Fibroblast of lung (primary cell): Measurements from ENCODE around the gene HERPUD1. TPM values are rescaled to one million over a fixed set of nuclear protein-coding genes. Genes with fewer than 3 reads are reported as not detected.

Experiments used
- DNase-seq, 2 donors: peaks; one replicate each; pipeline versions ENCODE4 v3.0.0 to v3.0.0-alpha.2; 2010; ENCODE audit warnings: low read depth in 2 of 2
- H2AFZ ChIP-seq: 2 replicates; pipeline ENCODE4 v1.5.1; 2012; ENCODE audit warnings: low read length, control low read depth, inconsistent platforms
- H3K27ac ChIP-seq: 2 replicates; pipeline ENCODE4 v1.5.1; 2011; ENCODE audit warnings: low read length, control low read depth; ENCODE audit not compliant: insufficient read depth
- H3K27me3 ChIP-seq: 2 replicates; pipeline ENCODE4 v1.5.1; 2011; ENCODE audit warnings: mild to moderate bottlenecking, low read length; ENCODE audit not compliant: control insufficient read depth, insufficient read depth
- H3K36me3 ChIP-seq: 2 replicates; pipeline ENCODE4 v1.5.1; 2011; ENCODE audit warnings: low read length; ENCODE audit not compliant: control insufficient read depth, insufficient read depth
- H3K4me1 ChIP-seq: 2 replicates; pipeline ENCODE4 v1.5.1; 2011; ENCODE audit warnings: low read length; ENCODE audit not compliant: control insufficient read depth, insufficient read depth; ENCODE audit errors: extremely low read depth
- H3K4me2 ChIP-seq: 2 replicates; pipeline ENCODE4 v1.5.1; 2011; ENCODE audit warnings: low read length, control low read depth; ENCODE audit not compliant: insufficient read depth; ENCODE audit errors: extremely low read depth
- H3K4me3 ChIP-seq, 4 experiments: fragments of 200-600 bp in 1 of 4; sonication (generic) in 1 of 4; replicated peaks in 1 of 4; 2 replicates each; pipeline ENCODE4 v1.5.1; 2011 to 2016; ENCODE audit warnings: low read length in 4 of 4, low read depth in 3 of 4, mild to moderate bottlenecking in 3 of 4, control low read depth in 2 of 4, inconsistent platforms in 1 of 4, mixed read lengths in 1 of 4; ENCODE audit not compliant: insufficient read depth in 1 of 4; ENCODE audit errors: control extremely low read depth in 1 of 4
- H3K79me2 ChIP-seq: 2 replicates; pipeline ENCODE4 v1.5.1; 2012; ENCODE audit warnings: mild to moderate bottlenecking, low read length, inconsistent platforms; ENCODE audit not compliant: control insufficient read depth, insufficient read depth
- H3K9ac ChIP-seq: 2 replicates; pipeline ENCODE4 v1.5.1; 2011; ENCODE audit warnings: mild to moderate bottlenecking, low read length, control low read depth; ENCODE audit not compliant: insufficient read depth
- H3K9me3 ChIP-seq: 2 replicates; pipeline ENCODE4 v1.5.1; 2012; ENCODE audit warnings: low read depth, low read length; ENCODE audit not compliant: control insufficient read depth, insufficient read depth
- H4K20me1 ChIP-seq: 2 replicates; pipeline ENCODE4 v1.5.1; 2011; ENCODE audit warnings: low read length; ENCODE audit not compliant: control insufficient read depth, insufficient read depth; ENCODE audit errors: extremely low read depth
- CTCF ChIP-seq, 2 donors: IDR thresholded peaks in 1 of 2; conservative IDR thresholded peaks in 1 of 2; 1 replicate in 1 of 2; 2 replicates in 1 of 2; pipeline ENCODE4 v1.5.1; 2011 to 2012; ENCODE audit warnings: low read length in 2 of 2, control low read depth in 1 of 2, inconsistent platforms in 1 of 2, low read depth in 1 of 2, mild to moderate bottlenecking in 1 of 2
- EZH2 ChIP-seq: IDR thresholded peaks from 2 replicates; pipeline ENCODE4 v1.5.1; 2012; ENCODE audit warnings: low read length, control low read depth, mild to moderate bottlenecking; ENCODE audit errors: missing control alignments
- polyA plus RNA-seq, 2 donors: library from polyadenylated mRNA; depleted of rRNA in 1 of 2; stranded (reverse) in 1 of 2; unstranded in 1 of 2; fragments of >200 nt; gene quantifications; 2 replicates each; pipeline ENCODE4 v1.2.1, GENCODE V29; 2011 to 2012; ENCODE audit warnings: missing spikeins in 1 of 2
- total RNA-seq: library from RNA; depleted of rRNA; stranded (reverse); fragments of >200 nt; gene quantifications from 2 replicates; pipeline ENCODE4 v1.2.1, GENCODE V29; 2014

Gene HERPUD1
- total and polyA plus RNA-seq, 2 donors (not counting 1 experiment from before 2014, with no cell fraction given) = 117 to 199 TPM

GRCh38 chr16:56982695-56983094 is 50.8 kb downstream of the HERPUD1 start:
- Histone ChIP-seq H3K27me3 (no peaks in the 10 kb centered on the region), H3K4me3 (no peak overlapping the region), H4K20me1 (no peaks in the 10 kb centered on the region), H3K9ac (no peak overlapping the region), H3K4me1 (peaks cover 9% of the 10 kb centered on the region), H3K36me3 (peaks cover 2% of the 10 kb centered on the region), H3K4me2 (no peak overlapping the region), H2AFZ (no peak overlapping the region), H3K79me2 (no peaks in the 10 kb centered on the region), H3K9me3 (no peaks in the 10 kb centered on the region), H3K27ac (no peak overlapping the region)
- DNase-seq = no peak
- TF ChIP-seq EZH2 (no peak), CTCF (conservative IDR thresholded peaks at IDR 0.05 in 1 of 2, IDR thresholded peaks at IDR 0.05 in 1 of 2; ENCODE audit: low read depth in 1 of 2, low read length in 2 of 2) (no peak)

GRCh38 chr16:56983211-56983751 is 51.3 kb downstream of the HERPUD1 start:
- no peaks in the 10 kb centered on the region for H3K9me3 ChIP-seq
- no peak overlapping the region for H2AFZ ChIP-seq
- no peak for DNase-seq
- H3K27ac ChIP-seq = no peak overlapping the region
- no peak overlapping the region for H3K4me2 ChIP-seq
- no peak overlapping the region for H3K9ac ChIP-seq
- H4K20me1 ChIP-seq = no peaks in the 10 kb centered on the region
- H3K4me1 ChIP-seq = peaks cover 12% of the 10 kb centered on the region
- H3K4me3 ChIP-seq = no peak overlapping the region
- no peaks in the 10 kb centered on the region for H3K27me3 ChIP-seq
- H3K36me3 ChIP-seq = peaks cover 2% of the 10 kb centered on the region
- peaks cover 3% of the 10 kb centered on the region for H3K79me2 ChIP-seq
- TF ChIP-seq EZH2 (no peak), CTCF (conservative IDR thresholded peaks at IDR 0.05 in 1 of 2, IDR thresholded peaks at IDR 0.05 in 1 of 2; ENCODE audit: low read depth in 1 of 2, low read length in 2 of 2) (no peak)

GRCh38 chr16:56984639-56985038 is 52.7 kb downstream of the HERPUD1 start:
- Histone ChIP-seq H3K4me2 (no peak overlapping the region), H3K36me3 (peaks cover 2% of the 10 kb centered on the region), H3K4me3 (no peak overlapping the region), H3K9me3 (no peaks in the 10 kb centered on the region), H3K27ac (no peak overlapping the region), H3K27me3 (no peaks in the 10 kb centered on the region), H4K20me1 (no peaks in the 10 kb centered on the region), H2AFZ (no peak overlapping the region), H3K4me1 (peaks cover 12% of the 10 kb centered on the region), H3K79me2 (peaks cover 11% of the 10 kb centered on the region), H3K9ac (no peak overlapping the region)
- TF ChIP-seq CTCF (conservative IDR thresholded peaks at IDR 0.05 in 1 of 2, IDR thresholded peaks at IDR 0.05 in 1 of 2; ENCODE audit: low read depth in 1 of 2, low read length in 2 of 2) (no peak), EZH2 (no peak)
- DNase-seq = no peak
